T-helper 2 cell treated with Interferon-gamma antibody and Interleukin-4, amounts not matched to agents 5 μg/mL and 100 μg/mL, for 36 hours (primary cell): ENCODE results near the gene CEP95.

ENCODE experiments used
- DNase-seq: peaks from one replicate; pipeline ENCODE4 v3.0.0; 2021; ENCODE audit warnings: low spot score
- H3K27ac Mint-ChIP-seq: one replicate; pipeline ENCODE4 v1.8.0; 2021; ENCODE audit warnings: mild to moderate bottlenecking, mixed read lengths
- H3K27me3 Mint-ChIP-seq: one replicate; pipeline ENCODE4 v1.8.0; 2021; ENCODE audit warnings: low read depth, mixed read lengths
- H3K36me3 Mint-ChIP-seq: one replicate; pipeline ENCODE4 v1.8.0; 2021; ENCODE audit warnings: low read depth, mixed read lengths
- H3K4me1 Mint-ChIP-seq: one replicate; pipeline ENCODE4 v1.8.0; 2021; ENCODE audit warnings: low read depth, mixed read lengths
- H3K4me3 Mint-ChIP-seq: one replicate; pipeline ENCODE4 v1.8.0; 2022; ENCODE audit warnings: mild to moderate bottlenecking, moderate library complexity, mixed read lengths
- H3K9me3 Mint-ChIP-seq: one replicate; pipeline ENCODE4 v1.8.0; 2021; ENCODE audit warnings: mixed read lengths

CEP95 gene

GRCh38 chr17:64515829-64516228, 9.1 kb downstream of the CEP95 start:
- DNase-seq = no peak
- no peaks in the 10 kb centered on the region for H3K27me3 Mint-ChIP-seq
- peaks cover 6% of the 10 kb centered on the region for H3K4me1 Mint-ChIP-seq
- H3K4me3 Mint-ChIP-seq = no peak overlapping the region
- H3K9me3 Mint-ChIP-seq = no peaks in the 10 kb centered on the region
- H3K27ac Mint-ChIP-seq = no peak overlapping the region
- H3K36me3 Mint-ChIP-seq = peaks cover 58% of the 10 kb centered on the region

GRCh38 chr17:64519601-64520000, 12.8 kb downstream of the CEP95 start:
- H3K4me3 Mint-ChIP-seq = no peak overlapping the region
- H3K9me3 Mint-ChIP-seq = no peaks in the 10 kb centered on the region
- no peaks in the 10 kb centered on the region for H3K27me3 Mint-ChIP-seq
- peaks cover 2% of the 10 kb centered on the region for H3K4me1 Mint-ChIP-seq
- DNase-seq = no peak
- no peak overlapping the region for H3K27ac Mint-ChIP-seq
- peaks cover 48% of the 10 kb centered on the region for H3K36me3 Mint-ChIP-seq

GRCh38 chr17:64520359-64520758, 13.6 kb downstream of the CEP95 start:
- Mint-ChIP-seq H3K9me3 (no peaks in the 10 kb centered on the region), H3K4me3 (no peak overlapping the region), H3K36me3 (peaks cover 44% of the 10 kb centered on the region), H3K4me1 (peaks cover under 1% of the 10 kb centered on the region), H3K27ac (no peak overlapping the region), H3K27me3 (no peaks in the 10 kb centered on the region)
- DNase-seq = no peak

- no peak for DNase-seq
- no peaks in the 10 kb centered on the region for H3K9me3 Mint-ChIP-seq
- H3K36me3 Mint-ChIP-seq = peaks cover 56% of the 10 kb centered on the region
- no peaks in the 10 kb centered on the region for H3K27me3 Mint-ChIP-seq
- H3K4me1 Mint-ChIP-seq = no peaks in the 10 kb centered on the region
- no peak overlapping the region for H3K4me3 Mint-ChIP-seq
- no peak overlapping the region for H3K27ac Mint-ChIP-seq
Observed at GRCh38 chr17:64527914-64528313, 21.1 kb downstream of the CEP95 start.

GRCh38 chr17:64529221-64529620, 22.4 kb downstream of the CEP95 start:
- Mint-ChIP-seq H3K4me3 (no peak overlapping the region), H3K27me3 (no peaks in the 10 kb centered on the region), H3K4me1 (peaks cover 3% of the 10 kb centered on the region), H3K27ac (no peak overlapping the region), H3K36me3 (peaks cover 59% of the 10 kb centered on the region), H3K9me3 (no peaks in the 10 kb centered on the region)
- no peak for DNase-seq

GRCh38 chr17:64531955-64532371, 25.2 kb downstream of the CEP95 start:
- Mint-ChIP-seq H3K36me3 (peaks cover 61% of the 10 kb centered on the region), H3K4me3 (no peak overlapping the region), H3K27ac (no peak overlapping the region), H3K4me1 (peaks cover 3% of the 10 kb centered on the region), H3K9me3 (no peaks in the 10 kb centered on the region), H3K27me3 (no peaks in the 10 kb centered on the region)
- DNase-seq = no peak

- Mint-ChIP-seq H3K4me3 (no peak overlapping the region), H3K9me3 (no peaks in the 10 kb centered on the region), H3K36me3 (peaks cover 62% of the 10 kb centered on the region), H3K27ac (no peak overlapping the region), H3K4me1 (peaks cover 3% of the 10 kb centered on the region), H3K27me3 (no peaks in the 10 kb centered on the region)
- no peak for DNase-seq
Observed at GRCh38 chr17:64532409-64532808, 25.6 kb downstream of the CEP95 start.

- Mint-ChIP-seq H3K4me1 (peaks cover 3% of the 10 kb centered on the region), H3K4me3 (no peak overlapping the region), H3K27ac (no peak overlapping the region), H3K9me3 (no peaks in the 10 kb centered on the region), H3K27me3 (no peaks in the 10 kb centered on the region), H3K36me3 (peaks cover 63% of the 10 kb centered on the region)
- DNase-seq = no peak
Observed at GRCh38 chr17:64533784-64534183, 27.0 kb downstream of the CEP95 start.

- no peaks in the 10 kb centered on the region for H3K9me3 Mint-ChIP-seq
- no peak overlapping the region for H3K4me3 Mint-ChIP-seq
- no peaks in the 10 kb centered on the region for H3K27me3 Mint-ChIP-seq
- peaks cover 62% of the 10 kb centered on the region for H3K36me3 Mint-ChIP-seq
- no peak overlapping the region for H3K27ac Mint-ChIP-seq
- peaks cover 3% of the 10 kb centered on the region for H3K4me1 Mint-ChIP-seq
- no peak for DNase-seq
Observed at GRCh38 chr17:64534187-64534586, 27.4 kb downstream of the CEP95 start.

GRCh38 chr17:64535357-64535756, 28.6 kb downstream of the CEP95 start:
- peaks cover 57% of the 10 kb centered on the region for H3K36me3 Mint-ChIP-seq
- H3K4me1 Mint-ChIP-seq = peaks cover 3% of the 10 kb centered on the region
- H3K9me3 Mint-ChIP-seq = no peaks in the 10 kb centered on the region
- H3K27ac Mint-ChIP-seq = no peak overlapping the region
- no peak for DNase-seq
- H3K27me3 Mint-ChIP-seq = no peaks in the 10 kb centered on the region
- no peak overlapping the region for H3K4me3 Mint-ChIP-seq

- no peak overlapping the region for H3K27ac Mint-ChIP-seq
- H3K4me3 Mint-ChIP-seq = no peak overlapping the region
- no peaks in the 10 kb centered on the region for H3K9me3 Mint-ChIP-seq
- H3K4me1 Mint-ChIP-seq = peaks cover 3% of the 10 kb centered on the region
- DNase-seq = no peak
- peaks cover 51% of the 10 kb centered on the region for H3K36me3 Mint-ChIP-seq
- no peaks in the 10 kb centered on the region for H3K27me3 Mint-ChIP-seq
Observed at GRCh38 chr17:64536913-64537312, 30.1 kb downstream of the CEP95 start.

- H3K9me3 Mint-ChIP-seq = no peaks in the 10 kb centered on the region
- peaks cover 3% of the 10 kb centered on the region for H3K4me1 Mint-ChIP-seq
- no peaks in the 10 kb centered on the region for H3K27me3 Mint-ChIP-seq
- no peak for DNase-seq
- peaks cover 49% of the 10 kb centered on the region for H3K36me3 Mint-ChIP-seq
- H3K4me3 Mint-ChIP-seq = no peak overlapping the region
- no peak overlapping the region for H3K27ac Mint-ChIP-seq
Observed at GRCh38 chr17:64537488-64537887, 30.7 kb downstream of the CEP95 start.

GRCh38 chr17:64538508-64539130, 31.8 kb downstream of the CEP95 start:
- H3K27me3 Mint-ChIP-seq = no peaks in the 10 kb centered on the region
- H3K27ac Mint-ChIP-seq = no peak overlapping the region
- H3K9me3 Mint-ChIP-seq = no peaks in the 10 kb centered on the region
- no peak for DNase-seq
- peaks cover 3% of the 10 kb centered on the region for H3K4me1 Mint-ChIP-seq
- H3K36me3 Mint-ChIP-seq = peaks cover 41% of the 10 kb centered on the region
- no peak overlapping the region for H3K4me3 Mint-ChIP-seq

- Mint-ChIP-seq H3K27ac (no peak overlapping the region), H3K4me1 (no peaks in the 10 kb centered on the region), H3K27me3 (no peaks in the 10 kb centered on the region), H3K36me3 (peaks cover 31% of the 10 kb centered on the region), H3K9me3 (no peaks in the 10 kb centered on the region), H3K4me3 (no peak overlapping the region)
- no peak for DNase-seq
Observed at GRCh38 chr17:64540118-64540776, 33.5 kb downstream of the CEP95 start.

- peaks cover 19% of the 10 kb centered on the region for H3K36me3 Mint-ChIP-seq
- no peaks in the 10 kb centered on the region for H3K9me3 Mint-ChIP-seq
- H3K4me1 Mint-ChIP-seq = no peaks in the 10 kb centered on the region
- no peaks in the 10 kb centered on the region for H3K27me3 Mint-ChIP-seq
- H3K4me3 Mint-ChIP-seq = no peak overlapping the region
- no peak overlapping the region for H3K27ac Mint-ChIP-seq
- no peak for DNase-seq
Observed at GRCh38 chr17:64544742-64545141, 38.0 kb downstream of the CEP95 start.
